HFFc6 (cell line): ENCODE data around the gene TARS3. TPM values are rescaled to one million over a fixed set of nuclear protein-coding genes. Genes with fewer than 3 reads are reported as not detected.
"Not testable (repeated sequence)": the region's sequence is repeated elsewhere in the genome, so short reads cannot be mapped to it uniquely, and the experiment has no call there.

Experiments used
- DNase-seq: peaks from one replicate; pipeline ENCODE4 v3.0.0-alpha.2; 2018
- H3K27ac Mint-ChIP-seq: 2 replicates; pipeline ENCODE4 v1.8.0; 2020; ENCODE audit warnings: mild to moderate bottlenecking, mixed read lengths
- H3K27me3 Mint-ChIP-seq: 2 replicates; pipeline ENCODE4 v1.8.0; 2021; ENCODE audit warnings: mild to moderate bottlenecking, moderate library complexity, mixed read lengths; ENCODE audit not compliant: insufficient read depth
- H3K36me3 Mint-ChIP-seq: 2 replicates; pipeline ENCODE4 v1.8.0; 2021; ENCODE audit warnings: low read depth, mixed read lengths
- H3K4me1 Mint-ChIP-seq: 2 replicates; pipeline ENCODE4 v1.8.0; 2020; ENCODE audit warnings: low read depth, mixed read lengths
- H3K4me3 Mint-ChIP-seq: 2 replicates; pipeline ENCODE4 v1.8.0; 2020; ENCODE audit warnings: mild to moderate bottlenecking, moderate library complexity, mixed read lengths
- H3K9me3 Mint-ChIP-seq: 2 replicates; pipeline ENCODE4 v1.8.0; 2020; ENCODE audit warnings: mild to moderate bottlenecking, mixed read lengths
- total RNA-seq, 6 experiments: library from RNA; stranded (reverse); fragmentation: NEBNext Ultra II Directional; extraction: Animal tissue kit (Norgen Biotek cat#: 25700); gene quantifications; 2 replicates in 1 of 6; 3 replicates in 5 of 6; pipeline ENCODE4 v1.2.3, GENCODE V29; 2021
- TF ChIP-seq, protein P1 (sequence below): fragments of 200-600 bp; sonication (generic); IDR thresholded peaks from 2 replicates; pipeline ENCODE4 v1.5.0; 2021; ENCODE audit warnings: antibody characterized with exemption, mild to moderate bottlenecking

The TARS3 gene
- total RNA-seq, 6 experiments from 2014 or later, result 6.7 to 9.1 (median 7.8) TPM

DNA sequence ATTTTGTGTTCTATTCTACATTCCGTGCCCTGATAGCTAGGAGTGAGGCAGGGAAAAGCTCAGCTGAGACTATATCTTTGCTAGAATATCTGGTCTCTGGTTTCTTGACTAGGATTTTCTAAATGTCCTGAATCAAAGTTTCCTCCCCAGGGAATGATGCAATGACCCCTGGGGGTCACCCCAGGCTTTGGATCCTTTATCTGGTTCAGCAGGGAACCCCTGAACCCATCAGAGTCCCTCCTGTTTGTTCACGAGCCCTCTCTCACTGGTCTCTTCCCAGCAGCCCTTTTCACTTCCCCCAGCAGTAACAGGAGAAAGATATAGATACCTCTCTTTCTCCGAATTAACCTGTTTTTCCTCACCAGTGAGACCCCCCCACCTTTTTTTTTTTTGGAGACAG is 86.4 kb downstream of the TARS3 start:
- TF ChIP-seq, protein P1, sequence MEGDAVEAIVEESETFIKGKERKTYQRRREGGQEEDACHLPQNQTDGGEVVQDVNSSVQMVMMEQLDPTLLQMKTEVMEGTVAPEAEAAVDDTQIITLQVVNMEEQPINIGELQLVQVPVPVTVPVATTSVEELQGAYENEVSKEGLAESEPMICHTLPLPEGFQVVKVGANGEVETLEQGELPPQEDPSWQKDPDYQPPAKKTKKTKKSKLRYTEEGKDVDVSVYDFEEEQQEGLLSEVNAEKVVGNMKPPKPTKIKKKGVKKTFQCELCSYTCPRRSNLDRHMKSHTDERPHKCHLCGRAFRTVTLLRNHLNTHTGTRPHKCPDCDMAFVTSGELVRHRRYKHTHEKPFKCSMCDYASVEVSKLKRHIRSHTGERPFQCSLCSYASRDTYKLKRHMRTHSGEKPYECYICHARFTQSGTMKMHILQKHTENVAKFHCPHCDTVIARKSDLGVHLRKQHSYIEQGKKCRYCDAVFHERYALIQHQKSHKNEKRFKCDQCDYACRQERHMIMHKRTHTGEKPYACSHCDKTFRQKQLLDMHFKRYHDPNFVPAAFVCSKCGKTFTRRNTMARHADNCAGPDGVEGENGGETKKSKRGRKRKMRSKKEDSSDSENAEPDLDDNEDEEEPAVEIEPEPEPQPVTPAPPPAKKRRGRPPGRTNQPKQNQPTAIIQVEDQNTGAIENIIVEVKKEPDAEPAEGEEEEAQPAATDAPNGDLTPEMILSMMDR, result no peak
- Mint-ChIP-seq H3K27ac (no peak overlapping the region), H3K9me3 (no peaks in the 10 kb centered on the region), H3K4me1 (peaks cover 38% of the 10 kb centered on the region), H3K4me3 (no peak overlapping the region), H3K27me3 (peaks cover 4% of the 10 kb centered on the region), H3K36me3 (peaks cover 6% of the 10 kb centered on the region)
- DNase-seq, result no peak

DNA sequence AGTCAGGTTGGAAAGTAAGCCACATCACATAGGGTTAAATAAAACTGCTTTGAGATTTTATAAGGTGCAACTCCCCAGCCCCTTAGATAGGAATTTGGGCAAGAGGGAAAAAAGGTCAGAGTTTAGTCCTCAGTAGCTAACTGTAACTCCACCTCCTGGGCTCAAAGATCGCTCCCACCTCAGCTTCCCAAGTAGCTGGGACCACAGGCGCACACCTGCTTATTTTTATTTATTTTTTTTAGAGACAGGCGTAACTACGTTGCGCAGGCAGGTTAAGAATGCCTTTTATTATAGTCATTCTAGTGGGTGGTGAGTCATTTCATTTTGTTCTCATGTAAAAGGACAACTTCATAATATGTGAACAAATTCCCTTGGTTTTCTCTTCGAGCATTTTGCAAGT is 86.8 kb downstream of the TARS3 start:
- Mint-ChIP-seq H3K27ac (no peak overlapping the region), H3K27me3 (peaks cover 4% of the 10 kb centered on the region), H3K4me1 (peaks cover 35% of the 10 kb centered on the region), H3K4me3 (no peak overlapping the region), H3K9me3 (no peaks in the 10 kb centered on the region), H3K36me3 (peaks cover 6% of the 10 kb centered on the region)
- TF ChIP-seq, protein P1, result no peak
- no peak for DNase-seq

DNA sequence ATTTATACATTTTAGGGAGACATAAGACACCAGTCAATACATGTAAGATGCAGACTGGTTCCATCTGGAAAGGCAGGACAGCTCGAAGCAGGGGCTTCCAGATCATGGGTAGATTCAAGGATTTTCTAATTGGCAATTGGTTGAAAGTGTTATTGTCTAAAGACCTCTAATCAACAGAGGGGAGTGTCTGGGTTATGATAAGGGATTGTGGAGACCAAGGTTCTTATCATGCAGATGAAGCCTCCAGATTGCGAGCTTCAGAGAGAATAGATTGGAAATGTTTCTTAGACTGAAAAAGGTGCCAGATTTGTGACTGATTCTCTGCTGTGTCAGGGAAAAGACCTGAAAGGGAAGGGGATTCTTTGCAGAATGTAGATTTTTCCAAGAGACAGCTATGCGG is 87.2 kb downstream of the TARS3 start:
- H3K36me3 Mint-ChIP-seq, result peaks cover 6% of the 10 kb centered on the region
- no peaks in the 10 kb centered on the region for H3K9me3 Mint-ChIP-seq
- H3K4me1 Mint-ChIP-seq, result peaks cover 31% of the 10 kb centered on the region
- no peak for DNase-seq
- H3K27ac Mint-ChIP-seq, result no peak overlapping the region
- no peak overlapping the region for H3K4me3 Mint-ChIP-seq
- TF ChIP-seq, protein P1, result no peak
- peaks cover 4% of the 10 kb centered on the region for H3K27me3 Mint-ChIP-seq

DNA sequence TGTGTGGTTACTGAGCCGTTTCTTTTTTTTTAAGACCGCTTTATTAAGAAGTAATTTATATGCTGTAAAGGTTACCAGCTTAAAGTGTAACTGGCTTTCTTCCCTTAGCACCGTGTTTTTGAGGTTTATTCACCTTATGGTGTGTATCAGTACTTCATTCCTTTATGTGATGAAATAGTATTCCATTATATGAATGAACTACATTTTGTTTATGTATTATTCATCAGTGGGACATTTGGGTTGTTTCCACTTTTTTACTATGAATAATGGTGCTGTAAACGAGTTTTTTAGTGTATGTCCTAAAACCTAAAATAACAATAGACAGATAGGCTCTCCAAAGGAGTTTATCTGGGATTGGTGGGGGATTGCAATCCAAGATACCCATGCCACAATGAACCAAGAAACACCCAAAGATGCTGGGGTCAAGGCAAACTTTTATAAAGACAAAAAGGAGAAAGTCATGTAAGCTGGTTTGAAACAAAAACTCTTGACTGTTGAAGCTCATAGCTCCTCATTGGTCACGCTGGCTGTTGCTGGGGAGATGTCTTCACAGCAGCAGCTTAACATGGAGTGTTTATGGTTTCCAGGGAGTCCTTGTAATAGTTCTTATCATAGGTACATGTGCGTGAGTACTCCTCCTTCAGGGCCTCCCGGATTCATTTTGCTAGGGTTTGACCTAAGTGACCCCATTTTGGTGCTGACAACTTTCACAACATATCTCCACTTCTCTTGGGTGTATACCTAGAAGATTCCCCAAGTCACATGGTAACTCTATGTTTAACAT is 88.1 kb downstream of the TARS3 start:
- H3K27ac Mint-ChIP-seq, result no peak overlapping the region
- no peak for DNase-seq

DNA sequence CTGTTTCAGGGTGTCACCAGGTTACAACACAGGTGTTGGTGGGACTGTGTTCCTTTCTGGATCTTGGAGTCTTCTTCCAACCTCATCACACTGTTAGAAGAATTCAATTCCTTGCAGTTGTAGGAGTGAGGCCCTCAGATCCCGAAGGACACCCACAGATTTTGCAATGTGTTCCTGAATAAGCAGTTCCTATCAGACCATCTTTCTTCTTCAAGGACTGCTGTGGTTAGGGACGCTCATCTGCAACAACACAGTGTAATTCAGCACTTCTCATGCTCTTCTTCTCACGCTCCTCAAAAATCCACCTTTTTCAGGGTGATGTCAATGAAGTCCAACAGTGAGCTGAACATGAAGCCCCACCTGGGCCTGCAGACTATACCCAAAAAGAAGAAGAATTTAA is 90.9 kb downstream of the TARS3 start:
- Mint-ChIP-seq H3K9me3 (no peaks in the 10 kb centered on the region), H3K4me3 (no peak overlapping the region), H3K27me3 (peaks cover 3% of the 10 kb centered on the region), H3K36me3 (no peaks in the 10 kb centered on the region), H3K27ac (no peak overlapping the region), H3K4me1 (peaks cover 20% of the 10 kb centered on the region)
- TF ChIP-seq, protein P1, result no peak
- DNase-seq, result no peak

More for the DNA sequence above, 88.1 kb downstream of the TARS3 start:
- Mint-ChIP-seq H3K36me3 (peaks cover 6% of the 10 kb centered on the region), H3K9me3 (no peaks in the 10 kb centered on the region), H3K4me1 (peaks cover 25% of the 10 kb centered on the region), H3K27me3 (peaks cover 4% of the 10 kb centered on the region), H3K4me3 (no peak overlapping the region)
- TF ChIP-seq, protein P1, result no peak

DNA sequence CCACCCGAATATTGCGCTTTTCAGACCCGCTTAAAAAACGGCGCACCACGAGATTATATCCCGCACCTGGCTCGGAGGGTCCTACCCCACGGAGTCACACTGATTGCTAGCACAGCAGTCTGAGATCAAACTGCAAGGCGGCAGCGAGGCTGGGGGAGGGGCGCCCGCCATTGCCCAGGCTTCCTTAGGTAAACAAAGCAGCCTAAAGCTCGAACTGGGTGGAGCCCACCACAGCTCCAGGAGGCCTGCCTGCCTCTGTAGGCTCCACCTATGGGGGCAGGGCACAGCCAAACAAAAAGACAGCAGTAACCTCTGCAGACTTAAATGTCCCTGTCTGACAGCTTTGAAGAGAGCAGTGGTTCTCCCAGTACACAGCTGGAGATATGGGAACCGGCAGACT is 97.5 kb downstream of the TARS3 start:
- not testable (repeated sequence) for H3K9me3 Mint-ChIP-seq, DNase-seq, H3K36me3 Mint-ChIP-seq, H3K27ac Mint-ChIP-seq, H3K4me3 Mint-ChIP-seq, H3K27me3 Mint-ChIP-seq
- H3K4me1 Mint-ChIP-seq, result peaks cover 24% of the 10 kb centered on the region
